ENCODE measurements around the gene PHLDA3.
"Not testable (repeated sequence)": the region's sequence is repeated elsewhere in the genome, so short reads cannot be mapped to it uniquely, and the experiment has no call there.

Gene PHLDA3

DNA sequence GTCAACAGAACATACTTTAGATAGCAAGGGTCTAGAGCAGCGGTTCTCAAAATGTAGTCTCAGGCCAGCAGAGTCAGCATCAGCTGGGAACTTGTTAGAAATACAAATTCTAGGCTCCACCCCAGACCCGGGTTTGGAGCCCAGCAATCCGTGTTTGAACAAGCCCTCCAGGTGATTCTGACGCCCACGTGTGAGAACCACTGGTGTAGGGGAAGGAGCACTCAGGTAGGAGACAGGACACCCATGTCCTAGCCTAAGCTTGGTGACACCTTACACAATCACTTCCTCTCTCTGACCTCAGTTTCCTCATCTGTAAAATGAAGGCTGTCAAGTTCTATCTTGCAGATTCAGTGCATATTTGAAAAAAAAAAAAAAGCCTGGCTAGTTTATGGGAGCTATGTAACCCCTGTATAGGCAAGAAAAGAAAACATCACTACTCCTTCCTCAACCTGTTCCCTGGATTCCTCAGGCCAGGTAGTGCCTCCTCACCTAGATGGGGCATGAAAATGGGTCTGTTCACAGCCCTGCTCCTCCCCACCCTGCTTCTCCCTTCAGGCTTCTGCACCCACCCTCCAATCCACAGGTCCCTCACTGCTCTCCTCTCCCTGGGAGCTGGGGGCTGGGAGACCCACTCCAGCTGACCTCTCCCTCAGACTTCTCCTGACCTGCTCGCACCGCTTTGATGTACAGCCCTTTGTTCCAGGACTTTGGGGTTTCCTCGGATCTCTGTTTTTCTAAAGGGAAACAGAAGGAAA lies 7.1 kb upstream of the PHLDA3 start:
- no peak for DNase-seq (ENCODE audit: extremely low read depth, low read depth)
- TF ChIP-seq, protein P1, sequence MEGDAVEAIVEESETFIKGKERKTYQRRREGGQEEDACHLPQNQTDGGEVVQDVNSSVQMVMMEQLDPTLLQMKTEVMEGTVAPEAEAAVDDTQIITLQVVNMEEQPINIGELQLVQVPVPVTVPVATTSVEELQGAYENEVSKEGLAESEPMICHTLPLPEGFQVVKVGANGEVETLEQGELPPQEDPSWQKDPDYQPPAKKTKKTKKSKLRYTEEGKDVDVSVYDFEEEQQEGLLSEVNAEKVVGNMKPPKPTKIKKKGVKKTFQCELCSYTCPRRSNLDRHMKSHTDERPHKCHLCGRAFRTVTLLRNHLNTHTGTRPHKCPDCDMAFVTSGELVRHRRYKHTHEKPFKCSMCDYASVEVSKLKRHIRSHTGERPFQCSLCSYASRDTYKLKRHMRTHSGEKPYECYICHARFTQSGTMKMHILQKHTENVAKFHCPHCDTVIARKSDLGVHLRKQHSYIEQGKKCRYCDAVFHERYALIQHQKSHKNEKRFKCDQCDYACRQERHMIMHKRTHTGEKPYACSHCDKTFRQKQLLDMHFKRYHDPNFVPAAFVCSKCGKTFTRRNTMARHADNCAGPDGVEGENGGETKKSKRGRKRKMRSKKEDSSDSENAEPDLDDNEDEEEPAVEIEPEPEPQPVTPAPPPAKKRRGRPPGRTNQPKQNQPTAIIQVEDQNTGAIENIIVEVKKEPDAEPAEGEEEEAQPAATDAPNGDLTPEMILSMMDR (IDR thresholded peaks at IDR 0.05; ENCODE audit: low read depth, low read length) = no peak

- TF ChIP-seq, protein P1 (IDR thresholded peaks at IDR 0.05; ENCODE audit: low read depth, low read length) = no peak
- no peak for DNase-seq (ENCODE audit: extremely low read depth, low read depth)
Observed at GRCh38 chr1:201475130-201475529, 6.1 kb upstream of the PHLDA3 start.

DNA sequence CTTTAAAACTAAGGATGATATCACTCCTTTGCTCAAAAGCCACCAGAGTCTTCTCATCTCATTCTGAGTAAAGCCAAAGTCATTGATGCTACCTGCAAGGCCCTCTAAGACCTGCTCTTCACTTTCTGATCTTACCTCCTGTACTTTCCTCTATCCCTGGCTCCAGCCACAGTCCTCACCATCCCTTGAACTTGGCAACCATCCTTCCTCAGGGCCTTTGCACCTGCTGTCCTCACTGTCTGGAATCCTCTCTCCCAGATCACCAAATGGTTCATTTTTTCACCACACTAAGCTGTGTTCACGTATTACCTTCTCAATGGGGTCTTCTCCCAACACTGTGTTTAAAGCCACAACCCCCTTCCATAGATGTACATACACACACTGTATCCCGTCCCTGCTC lies 4.3 kb upstream of the PHLDA3 start:
- TF ChIP-seq, protein P1 (IDR thresholded peaks at IDR 0.05; ENCODE audit: low read depth, low read length) = no peak
- no peak for DNase-seq (ENCODE audit: extremely low read depth, low read depth)

DNA sequence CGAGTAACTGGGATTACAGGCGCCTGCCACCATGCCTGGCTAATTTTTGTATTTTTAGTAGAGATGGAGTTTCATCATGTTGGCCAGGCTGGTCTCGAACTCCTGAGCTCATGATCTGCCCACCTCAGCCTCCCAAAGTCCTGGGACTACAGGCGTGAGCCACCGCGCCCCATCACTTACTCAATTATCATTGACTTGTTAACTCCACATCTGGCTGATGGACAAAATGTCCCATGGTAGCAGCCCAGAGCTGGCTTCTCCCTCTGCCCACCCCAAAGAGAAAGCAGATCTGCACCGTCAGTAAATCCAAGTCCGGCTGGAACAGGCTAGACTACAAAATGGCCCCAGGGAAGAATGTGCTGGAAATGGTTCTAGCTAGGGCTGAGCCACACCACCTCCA lies 3.3 kb upstream of the PHLDA3 start:
- not testable (repeated sequence) for DNase-seq (ENCODE audit: extremely low read depth, low read depth)

- peak; percentile 57 for DNase-seq (ENCODE audit: extremely low read depth, low read depth)
- TF ChIP-seq, protein P1 (IDR thresholded peaks at IDR 0.05; ENCODE audit: low read depth, low read length) = no peak
Observed at GRCh38 chr1:201471772-201472171, 2.8 kb upstream of the PHLDA3 start.

DNA sequence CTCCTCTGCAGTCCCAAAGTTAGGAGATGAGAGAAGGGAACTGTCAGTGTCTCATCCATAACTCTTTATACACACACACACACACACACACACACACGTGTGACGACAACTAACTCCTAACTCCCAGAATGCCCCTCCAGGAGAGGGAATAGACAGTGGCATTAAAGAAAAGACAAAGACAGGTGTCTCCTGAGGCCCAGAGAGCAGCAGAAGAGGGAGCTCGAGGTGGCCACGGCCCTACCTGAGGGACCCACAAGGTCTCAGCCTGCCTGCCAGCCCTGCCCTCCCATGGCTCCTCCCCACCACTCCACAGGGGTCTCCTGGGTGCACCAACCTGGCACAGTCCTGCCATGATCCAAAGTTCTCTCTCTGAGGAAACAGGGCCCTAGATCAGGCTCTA lies 1.6 kb upstream of the PHLDA3 start:
- no peak for DNase-seq (ENCODE audit: extremely low read depth, low read depth)
- TF ChIP-seq, protein P1 (IDR thresholded peaks at IDR 0.05; ENCODE audit: low read depth, low read length) = no peak

DNA sequence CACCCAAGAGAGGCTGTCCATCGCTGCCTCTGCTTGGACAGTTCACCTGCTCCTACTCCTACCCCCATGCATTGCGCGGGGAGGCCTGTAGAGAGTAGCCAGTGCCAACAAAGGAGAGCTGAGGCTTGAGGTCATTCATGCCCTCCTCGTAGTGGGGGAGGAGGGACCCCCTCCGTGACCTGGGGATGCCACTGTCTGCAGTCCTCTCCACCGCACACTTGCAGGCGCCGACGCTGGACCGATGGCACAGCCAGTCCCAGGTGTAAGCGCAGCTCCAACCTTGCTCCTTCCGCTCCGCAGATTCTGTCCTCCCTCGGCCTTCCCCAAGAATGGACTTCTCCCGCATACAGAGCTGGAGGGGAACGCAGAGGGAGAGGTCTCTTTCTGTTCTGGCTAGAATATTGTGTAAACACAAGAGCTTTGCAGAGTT lies 672 bp upstream of the PHLDA3 start:
- no peak for DNase-seq (ENCODE audit: extremely low read depth, low read depth)
- TF ChIP-seq, protein P1 (IDR thresholded peaks at IDR 0.05; ENCODE audit: low read depth, low read length) = no peak

DNA sequence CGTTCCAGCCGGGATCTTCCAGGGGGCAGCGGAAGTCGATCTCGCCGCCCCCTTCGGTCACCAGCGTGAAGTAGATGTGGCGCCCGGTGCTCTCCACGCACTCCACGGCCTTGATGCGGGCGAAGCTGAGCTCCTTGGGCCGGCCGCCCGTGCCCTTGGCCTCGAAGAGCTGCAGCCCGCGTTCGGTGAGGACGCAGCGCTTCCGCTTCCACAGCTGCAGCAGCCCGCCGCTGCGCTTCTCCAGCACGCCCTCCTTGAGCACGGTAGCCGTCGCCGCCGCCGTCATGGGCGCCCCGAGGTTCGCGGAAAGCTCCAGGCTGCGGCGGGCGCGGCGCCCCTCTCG lies 516 bp downstream of the PHLDA3 start:
- no peak for DNase-seq (ENCODE audit: extremely low read depth, low read depth)
- TF ChIP-seq, protein P1 (IDR thresholded peaks at IDR 0.05; ENCODE audit: low read depth, low read length) = no peak

All from AG09319 (cell line).